ENCODE data around the gene ANKRD22. TPM values are rescaled to one million over a fixed set of nuclear protein-coding genes. Genes with fewer than 3 reads are reported as not detected.
A peak's percentile ranks its signal among the peaks of the same experiment; 100 is the strongest.

The ANKRD22 gene
- total RNA-seq (under 1 TPM; 0.24 to 0.26 TPM), polyA plus RNA-seq (1 to 10 TPM in 1 of 2 donors, under 1 TPM in 1; 0.18 to 1.8 TPM)
- long read RNA-seq, donor 1, partial matches to known transcripts = 0 of 2 reads
- long read RNA-seq, donor 1, other reads (novel, unspliced or antisense) = 0 of 2 reads
- long read RNA-seq, donor 2 = 0 reads

DNA sequence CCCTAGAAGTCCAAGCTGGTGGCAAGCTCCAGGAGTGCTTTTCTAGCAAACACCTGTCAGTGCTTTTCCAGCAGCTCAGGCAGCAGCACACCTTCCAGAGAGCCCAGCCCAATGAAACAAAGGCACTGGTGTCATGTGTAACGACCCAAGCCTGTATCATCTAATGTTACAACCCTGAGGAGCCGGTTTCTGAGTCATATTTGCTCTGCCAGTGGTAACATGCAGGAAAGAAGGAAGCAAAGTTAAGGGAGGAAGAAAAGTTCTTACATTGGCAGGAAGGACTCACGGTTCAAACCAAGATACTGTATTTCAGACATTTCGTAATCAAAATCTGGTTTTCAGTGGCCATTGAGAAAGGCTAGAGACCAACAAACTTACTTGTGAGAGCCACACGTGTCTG lies at the start of gene ANKRD22:
Gene ANKRD22, minus strand, starts transcription at position 139 of the 400 bp plus-strand sequence. CDS start 237 bp downstream, outside the sequence.
- no peak within 1 kb of the TSS for H3K4me3 ChIP-seq (ENCODE audit: low read length in 2 of 2)
- peak; percentile 54 for ATAC-seq (ENCODE audit: low FRiP score)
- H3K4me1 ChIP-seq (ENCODE audit: control insufficient read depth in 1 of 2, insufficient read depth in 2 of 2, low read length in 2 of 2) = no peaks in the 10 kb centered on the region
- no peaks in the 10 kb centered on the region for H3K27me3 ChIP-seq (ENCODE audit: control insufficient read depth in 1 of 2, insufficient read depth in 2 of 2, low read length in 1 of 2)
- no peaks in the 10 kb centered on the region for H3K36me3 ChIP-seq (ENCODE audit: control insufficient read depth in 1 of 2, insufficient read depth in 2 of 2, low read length in 1 of 2)
- no peak for DNase-seq
- 69 to 75% methylated on average over 5 of the region's 5 CpGs for WGBS, 2 donors
- intact Hi-C loops (cut with DNase I) = no loop called here
- H3K9me3 ChIP-seq (ENCODE audit: control insufficient read depth, low read length) = no peaks in the 10 kb centered on the region
- no peak within 1 kb of the TSS for H3K27ac ChIP-seq (ENCODE audit: low read depth in 1 of 2, low read length in 2 of 2)

DNA sequence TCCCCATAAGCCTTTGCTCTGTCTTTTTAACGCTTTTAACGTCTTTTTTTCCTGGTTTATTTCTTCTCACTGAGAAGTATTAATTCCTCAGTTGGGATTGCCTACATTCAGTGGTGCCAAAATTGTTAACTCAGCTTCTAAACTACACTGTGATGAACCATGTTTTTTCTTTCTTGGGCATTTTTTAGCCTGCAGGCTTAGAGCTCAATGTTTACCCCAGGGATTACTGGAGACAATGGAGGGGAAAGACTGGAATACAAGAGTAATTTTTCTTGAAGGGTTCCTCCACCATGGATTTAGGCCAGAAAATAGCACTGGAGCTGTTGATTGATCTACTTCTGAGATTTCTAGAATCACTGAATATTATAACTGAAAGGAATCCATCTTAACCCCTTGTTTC lies 48.2 kb upstream of the ANKRD22 start:
- Histone ChIP-seq H3K4me1 (ENCODE audit: control insufficient read depth in 1 of 2, insufficient read depth in 2 of 2, low read length in 2 of 2) (no peaks in the 10 kb centered on the region), H3K36me3 (ENCODE audit: control insufficient read depth in 1 of 2, insufficient read depth in 2 of 2, low read length in 1 of 2) (no peaks in the 10 kb centered on the region), H3K9me3 (ENCODE audit: control insufficient read depth, low read length) (no peaks in the 10 kb centered on the region), H3K27me3 (ENCODE audit: control insufficient read depth in 1 of 2, insufficient read depth in 2 of 2, low read length in 1 of 2) (no peaks in the 10 kb centered on the region), H3K27ac (ENCODE audit: low read depth in 1 of 2, low read length in 2 of 2) (no peak overlapping the region), H3K4me3 (ENCODE audit: low read length in 2 of 2) (no peak overlapping the region)
- no peak for ATAC-seq (ENCODE audit: low FRiP score)
- intact Hi-C loops (cut with DNase I) = no loop called here
- WGBS, 2 donors = 71 to 89% methylated on average over 2 of the region's 2 CpGs
- no peak for DNase-seq

DNA sequence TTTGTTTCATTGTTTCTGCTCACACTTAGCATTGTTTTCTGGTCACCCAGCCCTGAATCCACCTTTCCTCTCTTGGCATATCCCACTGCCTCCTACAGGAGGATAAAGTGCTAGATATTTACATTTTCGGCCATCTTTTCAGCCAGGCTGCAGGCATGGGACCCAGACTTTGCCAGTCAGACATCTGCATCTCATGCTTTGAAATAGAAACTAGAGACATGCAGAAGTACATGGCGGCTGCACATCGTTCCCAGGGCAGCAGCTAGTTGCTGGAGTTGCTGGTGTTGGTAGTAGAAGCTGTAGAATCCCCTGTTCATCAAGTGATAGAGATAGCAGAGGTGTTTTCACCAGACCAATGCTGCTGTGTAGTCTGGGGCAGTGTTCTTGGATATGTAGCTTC lies 47.1 kb upstream of the ANKRD22 start:
- no peak for DNase-seq
- Histone ChIP-seq H3K4me3 (ENCODE audit: low read length in 2 of 2) (no peak overlapping the region), H3K4me1 (ENCODE audit: control insufficient read depth in 1 of 2, insufficient read depth in 2 of 2, low read length in 2 of 2) (no peaks in the 10 kb centered on the region), H3K27ac (ENCODE audit: low read depth in 1 of 2, low read length in 2 of 2) (no peak overlapping the region), H3K9me3 (ENCODE audit: control insufficient read depth, low read length) (no peaks in the 10 kb centered on the region), H3K36me3 (ENCODE audit: control insufficient read depth in 1 of 2, insufficient read depth in 2 of 2, low read length in 1 of 2) (no peaks in the 10 kb centered on the region), H3K27me3 (ENCODE audit: control insufficient read depth in 1 of 2, insufficient read depth in 2 of 2, low read length in 1 of 2) (no peaks in the 10 kb centered on the region)
- intact Hi-C loops (cut with DNase I) = no loop called here
- ATAC-seq (ENCODE audit: low FRiP score) = no peak
- 93 to 94% methylated on average over 3 of the region's 3 CpGs for WGBS, 2 donors

DNA sequence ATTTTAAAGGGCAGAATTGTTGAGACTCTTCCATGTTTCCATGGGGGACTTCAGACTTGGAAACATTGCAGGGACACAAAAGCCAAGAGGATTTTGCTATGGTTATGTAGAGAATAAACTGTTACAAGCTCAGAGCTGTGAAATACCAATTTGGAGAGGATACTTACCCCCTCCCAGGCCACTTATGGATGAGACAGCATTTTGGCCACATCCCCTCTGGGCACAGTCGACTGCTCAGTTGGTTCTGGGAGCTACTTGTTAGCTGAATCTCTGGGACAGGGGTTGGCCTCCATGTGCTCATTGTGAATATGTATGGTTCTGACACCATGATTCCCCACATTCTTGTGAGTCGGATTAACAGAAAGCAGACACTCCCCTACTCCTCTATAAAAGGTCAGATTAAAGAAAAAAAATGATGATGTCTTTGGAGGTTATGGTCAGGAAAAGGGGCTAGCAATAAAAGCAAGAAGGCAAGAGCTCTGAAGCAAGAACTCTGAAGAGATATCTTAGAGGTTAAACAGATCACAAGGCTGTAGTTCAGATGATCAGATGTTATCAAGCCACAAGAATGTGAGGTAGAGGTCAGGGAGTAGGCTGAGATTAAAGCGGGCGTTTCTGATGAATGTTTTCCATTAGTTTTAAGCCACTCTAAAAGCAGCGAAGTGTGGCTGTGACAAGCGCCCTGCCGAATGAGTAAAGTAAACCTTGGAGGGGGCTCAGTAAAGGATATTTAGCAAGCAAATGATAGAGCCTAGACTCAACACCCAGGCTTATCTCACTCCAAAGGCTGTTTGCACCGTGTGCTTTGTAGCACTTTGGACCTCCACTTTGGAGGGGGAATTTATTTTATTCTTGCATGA lies 45.6 kb upstream of the ANKRD22 start:
- H3K9me3 ChIP-seq (ENCODE audit: control insufficient read depth, low read length) = no peaks in the 10 kb centered on the region
- no peaks in the 10 kb centered on the region for H3K27me3 ChIP-seq (ENCODE audit: control insufficient read depth in 1 of 2, insufficient read depth in 2 of 2, low read length in 1 of 2)
- intact Hi-C loops (cut with DNase I) = no loop called here
- 66 to 71% methylated on average over 8 of the region's 8 CpGs for WGBS, 2 donors
- ATAC-seq (ENCODE audit: low FRiP score) (peak; percentile 13), DNase-seq (no peak)
- H3K36me3 ChIP-seq (ENCODE audit: control insufficient read depth in 1 of 2, insufficient read depth in 2 of 2, low read length in 1 of 2) = no peaks in the 10 kb centered on the region
- no peak overlapping the region for H3K27ac ChIP-seq (ENCODE audit: low read depth in 1 of 2, low read length in 2 of 2)
- H3K4me3 ChIP-seq (ENCODE audit: low read length in 2 of 2) = no peak overlapping the region
- no peaks in the 10 kb centered on the region for H3K4me1 ChIP-seq (ENCODE audit: control insufficient read depth in 1 of 2, insufficient read depth in 2 of 2, low read length in 2 of 2)

DNA sequence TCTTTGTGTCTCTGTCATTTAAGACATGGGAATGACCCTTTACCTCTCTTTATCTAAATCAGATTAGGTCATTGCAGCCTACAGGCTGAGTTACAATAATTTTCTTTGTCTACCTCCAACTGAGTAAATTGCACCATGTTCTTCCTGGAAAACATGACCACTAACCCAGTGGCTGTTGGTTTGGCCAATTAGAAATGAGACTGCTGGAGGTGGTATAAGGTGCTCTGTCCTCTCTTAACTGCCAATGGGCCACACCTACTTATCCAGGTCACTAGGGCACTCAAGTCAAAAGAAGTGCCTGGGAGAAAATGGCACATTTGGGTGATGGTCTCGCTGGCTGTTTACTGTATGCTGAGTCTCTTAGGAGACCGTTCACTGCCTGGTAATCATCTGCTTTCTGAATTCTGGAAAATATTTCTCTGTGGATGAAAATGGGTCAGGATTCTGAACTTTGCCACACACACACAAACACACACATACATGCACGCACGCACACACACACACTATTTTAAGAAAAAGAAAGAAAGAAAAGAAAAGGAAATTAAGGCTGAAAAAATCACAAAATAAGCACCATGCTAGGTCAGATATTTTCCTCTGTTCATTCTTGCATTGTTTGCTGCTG lies 44.8 kb upstream of the ANKRD22 start:
- ATAC-seq (ENCODE audit: low FRiP score) (no peak), DNase-seq (no peak)
- Histone ChIP-seq H3K4me1 (ENCODE audit: control insufficient read depth in 1 of 2, insufficient read depth in 2 of 2, low read length in 2 of 2) (no peaks in the 10 kb centered on the region), H3K4me3 (ENCODE audit: low read length in 2 of 2) (no peak overlapping the region), H3K27me3 (ENCODE audit: control insufficient read depth in 1 of 2, insufficient read depth in 2 of 2, low read length in 1 of 2) (no peaks in the 10 kb centered on the region), H3K9me3 (ENCODE audit: control insufficient read depth, low read length) (no peaks in the 10 kb centered on the region), H3K27ac (ENCODE audit: low read depth in 1 of 2, low read length in 2 of 2) (no peak overlapping the region), H3K36me3 (ENCODE audit: control insufficient read depth in 1 of 2, insufficient read depth in 2 of 2, low read length in 1 of 2) (no peaks in the 10 kb centered on the region)
- 86 to 94% methylated on average over 4 of the region's 4 CpGs for whole genome bisulfite sequencing, 2 donors
- intact Hi-C loops (cut with DNase I) = no loop called here

DNA sequence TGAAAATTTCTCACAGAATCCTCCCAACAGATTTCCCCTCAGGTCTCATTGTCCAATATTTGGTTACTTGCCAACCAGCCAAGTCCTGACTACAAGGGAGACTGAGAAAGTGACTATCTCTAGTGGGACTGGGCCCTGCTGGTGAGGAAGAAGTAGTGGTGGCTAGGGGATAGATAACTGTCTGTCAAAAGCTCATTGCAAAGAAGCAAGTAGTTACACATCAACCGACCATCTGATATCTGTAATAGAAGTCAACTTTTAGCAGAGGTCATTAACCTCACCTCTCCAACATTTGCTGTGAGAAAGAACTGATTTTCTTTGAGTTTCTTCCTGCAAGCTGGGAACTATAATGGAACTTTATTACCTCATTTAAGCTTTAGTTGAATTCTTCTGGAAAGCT lies 43.6 kb upstream of the ANKRD22 start:
- no peaks in the 10 kb centered on the region for H3K36me3 ChIP-seq (ENCODE audit: control insufficient read depth in 1 of 2, insufficient read depth in 2 of 2, low read length in 1 of 2)
- no peak overlapping the region for H3K27ac ChIP-seq (ENCODE audit: low read depth in 1 of 2, low read length in 2 of 2)
- H3K27me3 ChIP-seq (ENCODE audit: control insufficient read depth in 1 of 2, insufficient read depth in 2 of 2, low read length in 1 of 2) = no peaks in the 10 kb centered on the region
- DNase-seq (no peak), ATAC-seq (ENCODE audit: low FRiP score) (no peak)
- WGBS, 2 donors = 91 to 93% methylated on average over 1 of the region's 1 CpG
- no peaks in the 10 kb centered on the region for H3K9me3 ChIP-seq (ENCODE audit: control insufficient read depth, low read length)
- H3K4me3 ChIP-seq (ENCODE audit: low read length in 2 of 2) = no peak overlapping the region
- intact Hi-C loops (cut with DNase I) = no loop called here
- H3K4me1 ChIP-seq (ENCODE audit: control insufficient read depth in 1 of 2, insufficient read depth in 2 of 2, low read length in 2 of 2) = no peaks in the 10 kb centered on the region

DNA sequence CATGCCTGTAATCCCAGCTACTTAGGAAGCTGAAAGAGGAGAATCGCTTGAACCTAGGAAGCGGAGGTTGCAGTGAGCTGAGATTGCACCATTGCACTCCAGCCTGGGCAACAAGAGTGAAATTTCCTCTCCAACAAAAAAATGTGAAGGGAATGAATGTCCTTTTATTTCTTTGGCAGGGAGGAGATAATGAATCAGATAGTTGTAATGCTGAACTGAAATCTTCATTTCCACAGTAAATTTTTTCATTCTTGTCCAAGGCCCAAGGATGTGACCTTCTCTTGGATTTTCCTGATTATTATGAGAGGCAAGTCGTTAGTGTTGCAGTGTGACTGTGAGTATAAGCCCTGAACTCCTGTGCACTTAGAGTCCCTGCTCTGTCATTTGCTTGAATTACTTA lies 42.0 kb upstream of the ANKRD22 start:
- 90 to 94% methylated on average over 3 of the region's 3 CpGs for WGBS, 2 donors
- no peak for DNase-seq
- no peak overlapping the region for H3K4me3 ChIP-seq (ENCODE audit: low read length in 2 of 2)
- intact Hi-C loops (cut with DNase I) = no loop called here
- H3K27ac ChIP-seq (ENCODE audit: low read depth in 1 of 2, low read length in 2 of 2) = no peak overlapping the region
- no peaks in the 10 kb centered on the region for H3K36me3 ChIP-seq (ENCODE audit: control insufficient read depth in 1 of 2, insufficient read depth in 2 of 2, low read length in 1 of 2)
- no peaks in the 10 kb centered on the region for H3K27me3 ChIP-seq (ENCODE audit: control insufficient read depth in 1 of 2, insufficient read depth in 2 of 2, low read length in 1 of 2)
- H3K9me3 ChIP-seq (ENCODE audit: control insufficient read depth, low read length) = no peaks in the 10 kb centered on the region
- H3K4me1 ChIP-seq (ENCODE audit: control insufficient read depth in 1 of 2, insufficient read depth in 2 of 2, low read length in 2 of 2) = no peaks in the 10 kb centered on the region
- peak; percentile 36 for ATAC-seq (ENCODE audit: low FRiP score)

- DNase-seq (no peak), ATAC-seq (ENCODE audit: low FRiP score) (no peak)
- no peaks in the 10 kb centered on the region for H3K36me3 ChIP-seq (ENCODE audit: control insufficient read depth in 1 of 2, insufficient read depth in 2 of 2, low read length in 1 of 2)
- no peaks in the 10 kb centered on the region for H3K9me3 ChIP-seq (ENCODE audit: control insufficient read depth, low read length)
- WGBS, 2 donors = 76 to 93% methylated on average over 2 of the region's 2 CpGs
- no peaks in the 10 kb centered on the region for H3K4me1 ChIP-seq (ENCODE audit: control insufficient read depth in 1 of 2, insufficient read depth in 2 of 2, low read length in 2 of 2)
- H3K27ac ChIP-seq (ENCODE audit: low read depth in 1 of 2, low read length in 2 of 2) = no peak overlapping the region
- no peaks in the 10 kb centered on the region for H3K27me3 ChIP-seq (ENCODE audit: control insufficient read depth in 1 of 2, insufficient read depth in 2 of 2, low read length in 1 of 2)
- intact Hi-C loops (cut with DNase I) = no loop called here
- H3K4me3 ChIP-seq (ENCODE audit: low read length in 2 of 2) = no peak overlapping the region
These were observed 40.8 kb upstream of the ANKRD22 start for GRCh38 chr10:88892222-88892967.
